Naive thymus-derived CD8-positive, alpha-beta T cell (primary cell): ENCODE data around the gene EEF1A2. TPM values are rescaled to one million over a fixed set of nuclear protein-coding genes. Genes with fewer than 3 reads are reported as not detected.

ENCODE experiments used
- ATAC-seq, 2 donors: fragments of 150-1000 bp; cut with Tn5 transposase in 1 of 2; sonication (Bioruptor Pico), chemical (Tn5 transposase) in 1 of 2; 1 replicate in 1 of 2; 2 replicates in 1 of 2; pipeline ENCODE4 v1.10.0; 2021; ENCODE audit warnings: mild to moderate bottlenecking in 2 of 2, moderate library complexity in 2 of 2
- POLR2A ChIA-PET: fragments of 350-600 bp; sonication (Branson Sonifier 250); formaldehyde crosslinking; loops from one replicate; lab custom pipeline; 2021; ENCODE audit warnings: antibody characterized with exemption; lab: Charles Lee
- DNase-seq, 10 donors: peaks; one replicate each; pipeline versions ENCODE4 v3.0.0 to v3.0.0-alpha.2; 2020 to 2022
- H3K27ac Mint-ChIP-seq, 10 donors: one replicate each; pipeline ENCODE4 v1.8.0; 2020 to 2022; ENCODE audit warnings: mild to moderate bottlenecking in 10 of 10, mixed read lengths in 10 of 10, moderate library complexity in 4 of 10, inconsistent platforms in 1 of 10
- H3K27me3 Mint-ChIP-seq, 5 donors: one replicate each; pipeline ENCODE4 v1.8.0; 2021 to 2022; ENCODE audit warnings: mixed read lengths in 5 of 5
- H3K36me3 Mint-ChIP-seq, 3 donors: one replicate each; pipeline ENCODE4 v1.8.0; 2020 to 2022; ENCODE audit warnings: mixed read lengths in 3 of 3, mild to moderate bottlenecking in 2 of 3, inconsistent platforms in 1 of 3
- H3K4me1 Mint-ChIP-seq, 4 donors: one replicate each; pipeline ENCODE4 v1.8.0; 2021 to 2022; ENCODE audit warnings: mixed read lengths in 4 of 4
- H3K4me3 Mint-ChIP-seq, 10 donors: one replicate each; pipeline ENCODE4 v1.8.0; 2020 to 2022; ENCODE audit warnings: mild to moderate bottlenecking in 10 of 10, mixed read lengths in 10 of 10, moderate library complexity in 6 of 10, inconsistent platforms in 1 of 10
- H3K9me3 Mint-ChIP-seq, 9 donors: one replicate each; pipeline ENCODE4 v1.8.0; 2020 to 2022; ENCODE audit warnings: mixed read lengths in 9 of 9, mild to moderate bottlenecking in 3 of 9, inconsistent platforms in 1 of 9, moderate library complexity in 1 of 9
- polyA plus RNA-seq, 3 donors: library from polyadenylated mRNA; unstranded; fragments of 300-500 nt; fragmentation: Illumina TruSeq; gene quantifications; one replicate each; pipeline ENCODE4 v1.2.3, GENCODE V29; 2021
- total RNA-seq, 8 experiments: library from RNA in 2 of 8; stranded (reverse) in 2 of 8; gene quantifications; one replicate each; pipeline ENCODE4 v1.2.3 and lab custom pipeline; 2021 to 2026

Gene EEF1A2
- under 1 TPM; 0.16 to 0.18 TPM for total RNA-seq
- polyA plus RNA-seq: not detected
- 0.58 to 1.5 (median 0.60) reads per million in 6 experiments for total RNA-seq (lab: John Stamatoyannopoulos, UW)

- POLR2A ChIA-PET: no interaction called here
- Mint-ChIP-seq H3K4me3 (peak within 1 kb of the TSS in 7 of 10 donors; percentile 26 to 62 (median 45)), H3K27ac (no peak within 1 kb of the TSS), H3K36me3 (peaks cover 0 to under 1% (median 0%) of the 10 kb centered on the region in 3 donors), H3K4me1 (peaks cover 0 to 6% (median 3%) of the 10 kb centered on the region in 4 donors), H3K27me3 (peaks cover 3 to 24% (median 4%) of the 10 kb centered on the region in 5 donors), H3K9me3 (peaks cover 0 to 4% (median 0%) of the 10 kb centered on the region in 9 donors)
- ATAC-seq (peak; percentile 77 to 82), DNase-seq (peak; percentile 32 to 77 (median 55))
Observed at GRCh38 chr20:63498960-63499337, at the start of gene EEF1A2. EEF1A2 (minus strand) TSS chr20:63499083; CDS start chr20:63497763, 1,320 bp downstream.

GRCh38 chr20:63548542-63548941 is 49.7 kb upstream of the EEF1A2 start:
- H3K36me3 Mint-ChIP-seq: no peaks in the 10 kb centered on the region
- H3K27me3 Mint-ChIP-seq: peaks cover 0 to 17% (median 2%) of the 10 kb centered on the region in 5 donors
- DNase-seq (no peak), ATAC-seq (no peak)
- no peaks in the 10 kb centered on the region for H3K9me3 Mint-ChIP-seq
- POLR2A ChIA-PET: no interaction called here
- H3K4me3 Mint-ChIP-seq: no peak overlapping the region
- H3K4me1 Mint-ChIP-seq: peaks cover 17 to 38% (median 30%) of the 10 kb centered on the region in 4 donors
- no peak overlapping the region for H3K27ac Mint-ChIP-seq

GRCh38 chr20:63547725-63548480 is 49.0 kb upstream of the EEF1A2 start, which contains the start of gene SRMS:
SRMS (minus strand) TSS chr20:63547749; CDS start chr20:63547463, 286 bp downstream.
- H3K27ac Mint-ChIP-seq: no peak within 1 kb of the TSS
- POLR2A ChIA-PET: interaction anchor here (0.8 to 1.6 kb wide), 3 partner anchors 10 to 27 kb away, joined by 3 to 9 read pairs (median 3); partner anchors contain the start of genes PPDPF and PTK6

GRCh38 chr20:63546956-63547724 is 48.3 kb upstream of the EEF1A2 start:
- H3K4me3 Mint-ChIP-seq: peak overlapping the region in 1 of 10 donors; percentile 15
- H3K4me1 Mint-ChIP-seq: peaks cover 12 to 28% (median 19%) of the 10 kb centered on the region in 4 donors
- H3K36me3 Mint-ChIP-seq: no peaks in the 10 kb centered on the region
- no peak for DNase-seq
- H3K27ac Mint-ChIP-seq: no peak overlapping the region
- H3K27me3 Mint-ChIP-seq: peaks cover 0 to 17% (median 2%) of the 10 kb centered on the region in 5 donors
- no peak for ATAC-seq
- POLR2A ChIA-PET: interaction anchor here (0.5 to 1.6 kb wide), 5 partner anchors 9 to 38 kb away, joined by 3 to 9 read pairs (median 4); partner anchors contain the start of genes PPDPF and PTK6
- no peaks in the 10 kb centered on the region for H3K9me3 Mint-ChIP-seq

More at GRCh38 chr20:63547725-63548480, 49.0 kb upstream of the EEF1A2 start, which contains the start of gene SRMS:
- no peaks in the 10 kb centered on the region for H3K9me3 Mint-ChIP-seq
- H3K36me3 Mint-ChIP-seq: no peaks in the 10 kb centered on the region
- H3K27me3 Mint-ChIP-seq: peaks cover 0 to 17% (median 2%) of the 10 kb centered on the region in 5 donors
- H3K4me1 Mint-ChIP-seq: peaks cover 17 to 35% (median 26%) of the 10 kb centered on the region in 4 donors
- DNase-seq (no peak), ATAC-seq (no peak)
- peak within 1 kb of the TSS in 1 of 10 donors; percentile 15 for H3K4me3 Mint-ChIP-seq

GRCh38 chr20:63546256-63546955 is 47.5 kb upstream of the EEF1A2 start:
- H3K27ac Mint-ChIP-seq: no peak overlapping the region
- DNase-seq (no peak), ATAC-seq (no peak)
- POLR2A ChIA-PET: interaction anchor here (0.5 to 1.6 kb wide), 4 partner anchors 9 to 38 kb away, joined by 3 to 9 read pairs (median 4); partner anchors contain the start of genes PPDPF and PTK6
- H3K4me3 Mint-ChIP-seq: no peak overlapping the region
- H3K4me1 Mint-ChIP-seq: peaks cover 12 to 26% (median 16%) of the 10 kb centered on the region in 4 donors
- no peaks in the 10 kb centered on the region for H3K9me3 Mint-ChIP-seq
- H3K36me3 Mint-ChIP-seq: no peaks in the 10 kb centered on the region
- peaks cover 0 to 17% (median 2%) of the 10 kb centered on the region in 5 donors for H3K27me3 Mint-ChIP-seq

- Mint-ChIP-seq H3K27me3 (peaks cover 0 to 17% (median 0%) of the 10 kb centered on the region in 5 donors), H3K36me3 (no peaks in the 10 kb centered on the region), H3K27ac (no peak overlapping the region), H3K4me3 (no peak overlapping the region), H3K9me3 (no peaks in the 10 kb centered on the region), H3K4me1 (peaks cover 8 to 26% (median 11%) of the 10 kb centered on the region in 4 donors)
- POLR2A ChIA-PET: interaction anchor here (0.7 to 1.8 kb wide), 4 partner anchors 8 to 83 kb away, joined by 3 to 9 read pairs (median 4); partner anchors contain the start of genes PPDPF and PTK6
- ATAC-seq (peak in 1 of 2 donors; percentile 58), DNase-seq (no peak)
Observed at GRCh38 chr20:63545814-63546213, 46.9 kb upstream of the EEF1A2 start.

- POLR2A ChIA-PET: interaction anchor here (0.7 to 1.8 kb wide), 2 partner anchors 24 to 84 kb away, joined by 3 to 5 read pairs; partner anchors contain the start of gene PPDPF
Observed at GRCh38 chr20:63544958-63545516, 46.2 kb upstream of the EEF1A2 start.

GRCh38 chr20:63544241-63544957 is 45.5 kb upstream of the EEF1A2 start:
- DNase-seq: no peak
- ATAC-seq: no peak
- H3K27me3 Mint-ChIP-seq: peaks cover 0 to 11% (median 0%) of the 10 kb centered on the region in 5 donors
- H3K36me3 Mint-ChIP-seq: no peaks in the 10 kb centered on the region
- H3K4me1 Mint-ChIP-seq: peaks cover 6 to 16% (median 12%) of the 10 kb centered on the region in 4 donors
- H3K4me3 Mint-ChIP-seq: peak overlapping the region in 1 of 10 donors; percentile 24
- no peaks in the 10 kb centered on the region for H3K9me3 Mint-ChIP-seq
- POLR2A ChIA-PET: interaction anchor here (1.8 kb wide), 1 partner anchor 23 kb away, joined by 5 read pairs; the partner anchor contains the start of gene PPDPF
- H3K27ac Mint-ChIP-seq: no peak overlapping the region

More at GRCh38 chr20:63544958-63545516, 46.2 kb upstream of the EEF1A2 start:
- Mint-ChIP-seq H3K36me3 (no peaks in the 10 kb centered on the region), H3K4me1 (peaks cover 7 to 22% (median 11%) of the 10 kb centered on the region in 4 donors), H3K4me3 (no peak overlapping the region), H3K27me3 (peaks cover 0 to 16% (median 0%) of the 10 kb centered on the region in 5 donors), H3K9me3 (no peaks in the 10 kb centered on the region), H3K27ac (peak overlapping the region in 2 of 10 donors; percentile 77 to 83)
- ATAC-seq: no peak
- no peak for DNase-seq

GRCh38 chr20:63543733-63544132 is 44.9 kb upstream of the EEF1A2 start:
- no peak overlapping the region for H3K4me3 Mint-ChIP-seq
- DNase-seq (no peak), ATAC-seq (no peak)
- H3K4me1 Mint-ChIP-seq: peaks cover 5 to 13% (median 10%) of the 10 kb centered on the region in 4 donors
- POLR2A ChIA-PET: no interaction called here
- no peaks in the 10 kb centered on the region for H3K36me3 Mint-ChIP-seq
- H3K27ac Mint-ChIP-seq: no peak overlapping the region
- no peaks in the 10 kb centered on the region for H3K9me3 Mint-ChIP-seq
- peaks cover 0 to 8% (median 0%) of the 10 kb centered on the region in 5 donors for H3K27me3 Mint-ChIP-seq

- POLR2A ChIA-PET: no interaction called here
- no peak for ATAC-seq
- peaks cover 4 to 13% (median 11%) of the 10 kb centered on the region in 4 donors for H3K4me1 Mint-ChIP-seq
Observed at GRCh38 chr20:63543131-63543530, 44.2 kb upstream of the EEF1A2 start.

GRCh38 chr20:63542696-63543095 is 43.8 kb upstream of the EEF1A2 start:
- ATAC-seq (no peak), DNase-seq (no peak)
- no peak overlapping the region for H3K27ac Mint-ChIP-seq
- H3K9me3 Mint-ChIP-seq: no peaks in the 10 kb centered on the region
- peaks cover 0 to 2% (median 0%) of the 10 kb centered on the region in 5 donors for H3K27me3 Mint-ChIP-seq
- H3K36me3 Mint-ChIP-seq: no peaks in the 10 kb centered on the region
- H3K4me1 Mint-ChIP-seq: peaks cover 7 to 17% (median 14%) of the 10 kb centered on the region in 4 donors
- H3K4me3 Mint-ChIP-seq: no peak overlapping the region
- POLR2A ChIA-PET: interaction anchor here (0.9 to 1.7 kb wide), 2 partner anchors 9 to 439 kb away, joined by 4 to 5 read pairs; no protein-coding TSS in a partner anchor

More at GRCh38 chr20:63543131-63543530, 44.2 kb upstream of the EEF1A2 start:
- H3K27ac Mint-ChIP-seq: no peak overlapping the region
- H3K36me3 Mint-ChIP-seq: no peaks in the 10 kb centered on the region
- no peak overlapping the region for H3K4me3 Mint-ChIP-seq
- no peaks in the 10 kb centered on the region for H3K9me3 Mint-ChIP-seq
- DNase-seq: no peak
- H3K27me3 Mint-ChIP-seq: peaks cover 0 to 5% (median 0%) of the 10 kb centered on the region in 5 donors
